Trophoblast cell (in vitro differentiated cells and primary cell): ENCODE data around the gene SAP30BP.
A peak's percentile ranks its signal among the peaks of the same experiment; 100 is the strongest.

Experiments
- DNase-seq, 2 donors: peaks; one replicate each; pipeline ENCODE4 v3.0.0-alpha.2; 2016
- H2AFZ ChIP-seq: 2 replicates; pipeline ENCODE4 v1.6.1; 2013; ENCODE audit warnings: low read length, moderate library complexity, mild to moderate bottlenecking; ENCODE audit not compliant: insufficient read depth, poor library complexity
- H2AK5ac ChIP-seq: 2 replicates; pipeline ENCODE4 v1.6.1; 2013; ENCODE audit warnings: mild to moderate bottlenecking, low read length
- H2BK120ac ChIP-seq: 2 replicates; pipeline ENCODE4 v1.6.1; 2013; ENCODE audit warnings: low read length, mild to moderate bottlenecking, moderate library complexity; ENCODE audit not compliant: insufficient read depth, poor library complexity
- H2BK12ac ChIP-seq: 2 replicates; pipeline ENCODE4 v1.6.1; 2013; ENCODE audit warnings: mild to moderate bottlenecking, low read length, moderate library complexity
- H2BK5ac ChIP-seq: 2 replicates; pipeline ENCODE4 v1.6.1; 2013; ENCODE audit warnings: low read length, low read depth, moderate library complexity, mild to moderate bottlenecking; ENCODE audit not compliant: poor library complexity
- H3K14ac ChIP-seq: 2 replicates; pipeline ENCODE4 v1.6.1; 2013; ENCODE audit warnings: mild to moderate bottlenecking, low read length
- H3K18ac ChIP-seq: 2 replicates; pipeline ENCODE4 v1.6.1; 2013; ENCODE audit warnings: mild to moderate bottlenecking, low read length
- H3K23ac ChIP-seq: 2 replicates; pipeline ENCODE4 v1.6.1; 2013; ENCODE audit warnings: low read length
- H3K27ac ChIP-seq: 2 replicates; pipeline ENCODE4 v1.5.1; 2013; ENCODE audit warnings: low read depth, mild to moderate bottlenecking, inconsistent platforms, low read length, moderate library complexity
- H3K27me3 ChIP-seq: 2 replicates; pipeline ENCODE4 v1.6.1; 2013; ENCODE audit warnings: inconsistent platforms, mild to moderate bottlenecking, low read length, moderate library complexity; ENCODE audit not compliant: insufficient read depth
- H3K36me3 ChIP-seq, 2 experiments: 1 replicate in 1 of 2; 2 replicates in 1 of 2; pipeline ENCODE4 v1.6.1; 2013; ENCODE audit warnings: low read length in 2 of 2, mild to moderate bottlenecking in 2 of 2, moderate library complexity in 1 of 2; ENCODE audit not compliant: insufficient read depth in 2 of 2, control insufficient read depth in 1 of 2
- H3K4ac ChIP-seq: 2 replicates; pipeline ENCODE4 v1.6.1; 2013; ENCODE audit warnings: low read depth, mild to moderate bottlenecking, low read length, moderate library complexity
- H3K4me1 ChIP-seq, 2 experiments: 1 replicate in 1 of 2; 2 replicates in 1 of 2; pipeline ENCODE4 v1.6.1; 2013; ENCODE audit warnings: low read length in 2 of 2, mild to moderate bottlenecking in 2 of 2, moderate library complexity in 1 of 2; ENCODE audit not compliant: insufficient read depth in 2 of 2, control insufficient read depth in 1 of 2
- H3K4me2 ChIP-seq: 2 replicates; pipeline ENCODE4 v1.6.1; 2013; ENCODE audit warnings: inconsistent platforms, mild to moderate bottlenecking, low read length, moderate library complexity
- H3K4me3 ChIP-seq: 2 replicates; pipeline ENCODE4 v1.5.1; 2013; ENCODE audit warnings: mild to moderate bottlenecking, low read depth, low read length, inconsistent platforms
- H3K79me1 ChIP-seq: one replicate; pipeline ENCODE4 v1.6.1; 2013; ENCODE audit warnings: low read length
- H3K79me2 ChIP-seq: 2 replicates; pipeline ENCODE4 v1.6.1; 2013; ENCODE audit warnings: low read length, mild to moderate bottlenecking; ENCODE audit not compliant: control insufficient read depth, insufficient read depth, poor library complexity
- H3K9ac ChIP-seq: 2 replicates; pipeline ENCODE4 v1.6.1; 2013; ENCODE audit warnings: mild to moderate bottlenecking, low read length
- H3K9me3 ChIP-seq: 2 replicates; pipeline ENCODE4 v1.6.1; 2013; ENCODE audit warnings: low read depth, mild to moderate bottlenecking, control low read depth, inconsistent platforms, low read length; ENCODE audit not compliant: insufficient read depth
- H4K12ac ChIP-seq: 2 replicates; pipeline ENCODE4 v1.6.1; 2013; ENCODE audit warnings: low read depth, mild to moderate bottlenecking, low read length, moderate library complexity
- H4K8ac ChIP-seq: 2 replicates; pipeline ENCODE4 v1.6.1; 2013; ENCODE audit warnings: low read depth, mild to moderate bottlenecking, low read length, moderate library complexity
- H4K91ac ChIP-seq: one replicate; pipeline ENCODE4 v1.6.1; 2013; ENCODE audit warnings: low read depth, mild to moderate bottlenecking, low read length, moderate library complexity
- WGBS: extraction: QIAGEN DNeasy Blood & Tissue Kit; methylation state at CpG from one replicate; pipeline ENCODE4 v1.1.7; 2013; ENCODE audit warnings: missing lambda C conversion rate; ENCODE audit not compliant: insufficient read length, insufficient coverage; ENCODE audit errors: extremely low coverage; 5-methylcytosine and 5-hydroxymethylcytosine counted together

Gene SAP30BP

DNA sequence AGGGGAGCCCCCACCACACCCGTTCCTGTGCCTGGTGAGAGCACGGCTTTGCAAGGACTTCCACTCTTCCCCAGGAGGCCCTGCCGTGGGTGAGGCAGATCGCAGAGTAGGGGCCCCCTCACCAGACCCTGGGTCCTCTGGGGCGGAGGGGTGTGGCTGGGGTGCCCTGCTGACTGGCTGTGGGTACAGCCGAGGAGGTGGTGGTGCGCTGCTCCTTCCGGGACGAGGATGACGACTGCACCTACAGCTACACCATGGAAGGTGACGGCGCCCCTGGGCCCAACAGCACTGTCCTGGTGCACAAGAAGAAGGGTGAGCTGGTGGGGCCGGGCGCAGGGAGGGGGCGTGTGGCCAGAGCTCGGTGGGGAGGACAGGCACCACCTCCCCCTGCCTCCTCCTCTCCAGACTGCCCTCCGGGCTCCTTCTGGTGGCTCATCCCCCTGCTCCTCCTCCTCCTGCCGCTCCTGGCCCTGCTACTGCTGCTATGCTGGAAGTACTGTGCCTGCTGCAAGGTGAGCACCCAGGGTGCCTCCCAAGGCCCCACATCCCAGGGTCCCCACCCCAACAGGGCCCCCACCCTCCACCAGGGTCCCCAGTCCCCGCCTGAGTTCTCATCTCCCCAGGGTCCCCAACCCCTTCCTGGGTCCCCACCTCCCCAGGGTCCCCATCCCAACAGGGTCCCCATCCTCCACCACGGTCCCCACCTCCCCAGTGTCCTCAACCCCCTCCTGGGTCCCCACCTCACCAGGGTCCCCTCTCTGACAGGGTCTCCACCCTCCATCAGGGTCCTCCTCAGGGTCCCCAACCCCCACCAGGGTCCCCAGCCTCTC is 70.2 kb downstream of the SAP30BP start:
- WGBS: no CpG with 5 or more reads among the region's 20 CpGs
- DNase-seq: no peak
- no peaks in the 10 kb centered on the region for H3K79me2 ChIP-seq

DNA sequence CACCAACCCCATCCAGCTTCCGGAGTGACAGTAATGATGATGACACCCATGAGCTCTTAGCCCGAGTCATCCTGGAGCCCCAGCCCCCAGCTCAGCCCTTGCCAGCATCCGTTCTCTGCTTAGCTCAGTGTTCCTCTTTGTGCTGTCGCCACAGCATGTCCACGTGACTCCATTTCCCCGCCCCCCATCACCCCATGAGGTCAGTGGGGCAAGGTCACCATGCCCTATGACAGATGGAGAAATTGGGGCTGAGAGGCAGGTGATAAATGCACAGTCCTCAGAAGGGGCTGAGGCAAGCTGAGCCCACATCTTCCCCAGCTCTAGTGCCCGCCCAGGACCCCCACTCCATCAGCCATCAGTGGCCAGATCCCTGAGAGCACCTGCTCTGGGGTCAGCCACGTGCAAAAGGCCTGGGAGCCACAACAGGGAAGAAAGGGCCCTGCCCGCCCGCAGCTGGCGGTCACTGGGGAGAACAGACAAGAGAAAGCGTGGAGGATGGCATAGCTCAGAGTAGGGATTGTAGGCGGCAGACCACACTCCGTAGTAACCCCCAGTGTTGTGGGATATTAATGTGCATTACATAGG is 71.2 kb downstream of the SAP30BP start:
- Histone ChIP-seq H3K9me3 (peaks cover 4% of the 10 kb centered on the region), H3K14ac (no peak overlapping the region), H3K4me2 (no peak overlapping the region), H3K27me3 (no peaks in the 10 kb centered on the region), H3K18ac (no peak overlapping the region), H3K27ac (no peak overlapping the region), H3K79me1 (no peaks in the 10 kb centered on the region), H3K4me1 (no peaks in the 10 kb centered on the region), H2BK12ac (no peak overlapping the region), H3K4ac (no peak overlapping the region), H4K91ac (no peak overlapping the region), H2AFZ (no peak overlapping the region), H4K12ac (no peak overlapping the region), H2BK5ac (no peak overlapping the region), H3K23ac (no peak overlapping the region), H2BK120ac (no peak overlapping the region), H4K8ac (no peak overlapping the region), H3K9ac (no peak overlapping the region), H3K4me3 (no peak overlapping the region), H2AK5ac (no peak overlapping the region), H3K79me2 (no peaks in the 10 kb centered on the region), H3K36me3 (peaks cover 33 to 44% of the 10 kb centered on the region in 2 experiments)
- DNase-seq: no peak
- WGBS: no CpG with 5 or more reads among the region's 14 CpGs

More for the DNA sequence above, 70.2 kb downstream of the SAP30BP start:
- Histone ChIP-seq H3K4me1 (no peaks in the 10 kb centered on the region), H2BK120ac (no peak overlapping the region), H3K27me3 (no peaks in the 10 kb centered on the region), H2BK5ac (no peak overlapping the region), H3K27ac (no peak overlapping the region), H3K79me1 (no peaks in the 10 kb centered on the region), H2AK5ac (no peak overlapping the region), H4K91ac (no peak overlapping the region), H3K23ac (no peak overlapping the region), H3K14ac (no peak overlapping the region), H3K36me3 (peaks cover 33 to 44% of the 10 kb centered on the region in 2 experiments), H4K12ac (no peak overlapping the region), H4K8ac (no peak overlapping the region), H3K4me3 (no peak overlapping the region), H3K18ac (no peak overlapping the region), H3K4ac (no peak overlapping the region), H3K4me2 (no peak overlapping the region), H2AFZ (no peak overlapping the region), H3K9ac (no peak overlapping the region), H2BK12ac (no peak overlapping the region), H3K9me3 (peaks cover 4% of the 10 kb centered on the region)

DNA sequence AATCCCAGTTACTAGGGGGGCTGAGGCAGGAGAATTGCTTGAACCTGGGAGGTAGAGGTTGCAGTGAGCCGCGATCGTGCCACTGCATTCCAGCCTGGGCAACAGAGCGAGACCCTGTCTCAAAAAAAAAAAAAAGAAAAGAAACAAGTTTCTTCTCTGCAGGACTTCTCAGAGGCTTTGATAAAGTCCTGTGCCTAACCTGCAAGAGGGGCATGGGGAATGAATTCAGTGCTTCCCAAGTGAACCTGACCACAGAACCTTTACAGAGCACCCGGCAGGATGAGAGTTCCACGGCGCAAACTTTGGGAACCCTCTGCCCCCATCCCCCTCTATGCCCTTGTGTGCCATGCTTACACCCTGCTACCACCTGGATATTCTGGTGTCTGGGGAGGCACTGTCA is 72.0 kb downstream of the SAP30BP start:
- Histone ChIP-seq H2BK12ac (no peak overlapping the region), H3K4me3 (peak overlapping the region; percentile 46), H2BK5ac (no peak overlapping the region), H2AK5ac (no peak overlapping the region), H3K18ac (no peak overlapping the region), H3K36me3 (peaks cover 33 to 41% of the 10 kb centered on the region in 2 experiments), H3K9ac (no peak overlapping the region), H3K9me3 (peaks cover 4% of the 10 kb centered on the region), H3K79me2 (no peaks in the 10 kb centered on the region), H4K91ac (no peak overlapping the region), H4K12ac (no peak overlapping the region), H3K4ac (no peak overlapping the region), H3K27ac (no peak overlapping the region), H2BK120ac (no peak overlapping the region), H3K14ac (no peak overlapping the region), H3K23ac (no peak overlapping the region), H3K4me2 (no peak overlapping the region), H3K79me1 (no peaks in the 10 kb centered on the region), H2AFZ (no peak overlapping the region), H3K27me3 (no peaks in the 10 kb centered on the region), H4K8ac (no peak overlapping the region), H3K4me1 (no peaks in the 10 kb centered on the region)
- no CpG with 5 or more reads among the region's 7 CpGs for WGBS
- no peak for DNase-seq

DNA sequence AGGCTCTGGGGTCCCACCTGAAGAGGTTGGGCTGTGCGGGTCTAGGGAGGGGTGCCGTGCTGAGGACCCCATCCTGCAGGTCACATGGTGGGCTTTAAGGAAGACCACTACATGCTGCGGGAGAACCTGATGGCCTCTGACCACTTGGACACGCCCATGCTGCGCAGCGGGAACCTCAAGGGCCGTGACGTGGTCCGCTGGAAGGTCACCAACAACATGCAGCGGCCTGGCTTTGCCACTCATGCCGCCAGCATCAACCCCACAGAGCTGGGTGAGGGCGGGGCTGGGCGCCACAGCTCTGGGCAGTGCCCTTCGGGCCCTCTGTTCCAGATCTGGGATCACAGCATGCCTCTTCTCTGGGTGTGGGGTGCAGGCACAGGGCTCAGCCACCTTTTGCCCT is 72.7 kb downstream of the SAP30BP start:
- Histone ChIP-seq H3K9me3 (peaks cover 4% of the 10 kb centered on the region), H3K27ac (no peak overlapping the region)
- WGBS: no CpG with 5 or more reads among the region's 14 CpGs

More for the DNA sequence above, 72.7 kb downstream of the SAP30BP start:
- Histone ChIP-seq H2AFZ (no peak overlapping the region), H2BK120ac (no peak overlapping the region), H3K14ac (no peak overlapping the region), H3K23ac (no peak overlapping the region), H3K36me3 (peaks cover 35 to 41% of the 10 kb centered on the region in 2 experiments), H3K18ac (no peak overlapping the region), H4K91ac (no peak overlapping the region), H3K4ac (no peak overlapping the region), H2BK12ac (no peak overlapping the region), H4K8ac (no peak overlapping the region), H3K4me3 (peak overlapping the region; percentile 46), H4K12ac (no peak overlapping the region), H3K4me1 (no peaks in the 10 kb centered on the region), H3K9ac (peak overlapping the region; percentile 42), H3K79me1 (no peaks in the 10 kb centered on the region), H2AK5ac (no peak overlapping the region), H2BK5ac (no peak overlapping the region), H3K27me3 (no peaks in the 10 kb centered on the region), H3K4me2 (no peak overlapping the region), H3K79me2 (no peaks in the 10 kb centered on the region)
- DNase-seq: no peak
